Measurements from ENCODE around the gene CEND1.

Gene CEND1

DNA sequence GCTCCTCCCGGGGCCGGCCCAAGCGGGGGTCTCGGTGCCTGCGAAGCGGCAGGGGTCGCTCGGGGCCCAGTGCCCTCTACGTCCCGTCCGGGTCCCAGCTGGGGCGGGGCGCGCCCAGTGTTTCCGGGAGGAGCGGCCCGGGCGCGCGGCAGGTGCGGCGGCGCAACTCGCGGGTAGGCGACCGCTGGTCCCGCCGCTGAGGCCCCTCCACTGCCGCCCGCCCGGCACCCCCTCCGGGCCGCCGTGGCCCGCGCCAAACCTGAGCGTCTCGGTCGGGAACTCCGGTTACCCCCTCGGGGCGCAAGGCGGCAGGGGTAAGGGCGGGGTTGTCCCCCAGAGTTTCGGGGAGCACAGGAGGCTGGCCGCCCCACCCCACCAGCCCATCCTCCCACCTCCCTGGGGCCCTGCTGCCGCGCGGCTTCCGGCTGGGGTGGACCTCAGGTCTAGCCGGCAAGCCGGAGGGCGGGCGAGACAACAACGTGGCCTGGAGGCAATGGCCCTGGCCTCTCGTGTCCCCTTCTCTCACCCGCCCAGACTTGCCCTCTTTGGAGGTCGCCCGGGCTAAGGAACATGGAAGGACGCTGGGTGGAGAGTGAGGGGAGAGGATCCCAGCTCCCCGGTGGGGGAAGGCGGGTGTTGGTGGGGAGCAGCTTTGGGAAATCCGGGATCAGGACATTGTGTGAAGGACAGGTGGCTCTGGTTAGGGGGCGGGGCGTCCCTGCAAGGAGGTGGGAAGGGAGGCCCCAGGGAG, 37.4 kb upstream of the CEND1 start:
- no peak for DNase-seq (ENCODE audit: low read depth in 2 of 2)

DNA sequence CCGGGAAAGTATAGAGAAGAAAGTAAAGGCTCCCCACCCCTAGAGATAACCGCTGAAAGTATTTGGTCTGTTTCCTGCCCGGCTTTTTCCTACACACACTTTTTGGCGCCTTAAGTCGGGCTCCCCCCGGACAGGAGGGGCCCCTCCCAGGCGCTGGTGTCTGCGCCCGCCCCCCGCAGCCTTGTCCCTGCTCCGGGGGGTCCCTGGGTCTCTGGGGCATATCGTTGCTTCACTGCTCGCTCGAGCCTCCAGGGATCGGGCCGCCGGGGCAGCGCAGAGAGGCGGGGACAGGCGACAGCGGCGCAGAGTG, 36.9 kb upstream of the CEND1 start:
- DNase-seq (ENCODE audit: low read depth in 2 of 2): no peak

DNA sequence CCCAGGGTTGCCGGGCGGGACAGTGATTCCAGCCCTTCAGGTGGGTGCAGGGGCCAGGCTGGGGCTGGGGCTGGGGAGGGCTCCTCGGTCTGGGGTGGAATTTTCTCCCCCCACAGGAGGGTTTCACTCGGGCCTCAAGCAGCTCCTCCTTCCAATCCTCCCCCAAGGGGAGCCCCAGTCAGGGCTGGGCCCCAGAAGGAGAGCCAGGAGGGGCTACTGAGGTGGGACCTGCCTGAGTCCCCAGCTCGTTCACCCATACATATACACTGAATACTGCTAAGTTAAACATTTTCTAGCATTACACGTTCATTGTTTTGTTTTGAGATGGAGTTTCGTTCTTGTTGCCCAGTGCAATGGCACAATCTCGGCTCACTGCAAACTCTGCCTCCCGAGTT, 36.3 kb upstream of the CEND1 start:
- no peak for DNase-seq (ENCODE audit: low read depth in 2 of 2)

DNA sequence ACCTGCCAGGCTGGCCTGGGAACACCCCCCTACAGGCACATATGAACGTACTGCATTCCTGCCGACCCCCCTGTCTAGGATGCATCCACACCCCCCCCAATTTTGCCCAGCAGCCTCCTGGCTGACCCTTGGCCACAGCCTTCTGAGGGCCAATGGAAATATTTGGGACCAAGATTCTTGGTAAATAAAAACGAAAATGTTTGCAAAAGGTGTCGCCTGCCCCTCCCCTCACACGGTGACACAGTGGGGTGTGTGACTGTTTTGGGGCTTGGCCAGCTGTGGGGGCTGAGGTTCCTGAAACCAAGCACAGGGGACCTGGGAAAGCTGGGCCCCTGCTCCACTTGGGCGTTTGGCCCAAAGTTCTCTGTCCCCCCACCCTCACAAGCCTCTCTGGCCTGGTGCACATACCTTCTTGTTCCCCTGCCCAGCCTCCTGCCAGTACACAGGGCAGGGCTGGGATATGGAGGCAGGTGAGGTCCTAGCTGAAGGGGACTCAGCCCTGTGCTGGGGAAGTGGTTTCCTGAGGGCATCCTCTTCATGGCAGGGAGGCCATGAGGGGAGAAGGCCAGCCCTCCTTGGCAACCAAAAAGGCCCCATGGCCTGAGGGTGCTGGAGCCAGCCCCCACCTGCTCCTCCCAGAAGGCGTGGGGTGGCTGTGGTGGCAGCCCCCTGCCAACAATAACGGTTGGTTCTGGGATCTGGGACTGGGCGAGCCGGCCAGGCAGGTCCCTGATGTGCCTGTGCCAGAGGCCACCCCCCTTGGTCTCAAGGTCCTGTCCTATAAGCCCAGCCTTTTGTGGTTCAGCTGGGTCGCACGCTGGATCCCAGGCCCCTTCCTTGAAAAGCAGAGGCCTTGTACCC, 35.7 kb upstream of the CEND1 start:
- no peak for DNase-seq (ENCODE audit: low read depth in 2 of 2)

DNA sequence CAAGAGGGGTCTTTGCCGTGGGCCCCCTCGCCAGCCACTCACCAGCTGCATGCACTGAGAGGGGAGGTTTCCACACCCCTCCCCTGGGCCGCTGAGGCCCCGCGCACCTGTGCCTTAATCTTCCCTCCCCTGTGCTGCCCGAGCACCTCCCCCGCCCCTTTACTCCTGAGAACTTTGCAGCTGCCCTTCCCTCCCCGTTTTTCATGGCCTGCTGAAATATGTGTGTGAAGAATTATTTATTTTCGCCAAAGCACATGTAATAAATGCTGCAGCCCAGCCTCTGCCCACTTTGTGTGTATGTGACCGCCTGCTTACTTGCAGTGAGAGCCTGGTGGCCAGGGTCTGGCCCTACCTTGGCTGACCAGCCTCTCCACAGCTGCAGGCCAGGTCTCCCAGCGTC, 35.1 kb upstream of the CEND1 start:
- DNase-seq (ENCODE audit: low read depth in 2 of 2): no peak

DNA sequence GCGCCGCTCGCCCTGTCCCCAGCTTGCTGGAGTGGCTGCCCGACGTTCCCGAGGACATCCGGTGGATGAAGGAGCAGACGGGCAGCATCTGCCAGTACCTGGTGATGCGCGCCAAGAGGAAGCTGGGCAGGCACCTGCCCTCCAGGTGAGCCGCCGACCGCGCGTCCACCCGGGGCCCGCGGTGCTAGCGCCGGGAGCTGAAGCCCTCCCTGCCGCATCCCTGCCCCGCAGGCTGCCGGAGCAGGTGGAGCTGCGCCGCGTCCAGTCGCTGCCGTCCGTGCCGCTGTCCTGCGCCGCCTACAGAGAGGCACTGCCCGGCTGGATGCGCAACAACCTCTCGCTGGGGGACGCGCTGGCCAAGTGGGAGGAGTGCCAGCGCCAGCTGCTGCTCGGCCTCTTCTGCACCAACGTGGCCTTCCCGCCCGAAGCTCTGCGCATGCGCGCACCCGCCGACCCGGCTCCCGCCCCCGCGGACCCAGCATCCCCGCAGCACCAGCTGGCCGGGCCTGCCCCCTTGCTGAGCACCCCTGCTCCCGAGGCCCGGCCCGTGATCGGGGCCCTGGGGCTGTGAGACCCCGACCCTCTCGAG, 34.5 kb upstream of the CEND1 start:
- no peak for DNase-seq (ENCODE audit: low read depth in 2 of 2)

DNA sequence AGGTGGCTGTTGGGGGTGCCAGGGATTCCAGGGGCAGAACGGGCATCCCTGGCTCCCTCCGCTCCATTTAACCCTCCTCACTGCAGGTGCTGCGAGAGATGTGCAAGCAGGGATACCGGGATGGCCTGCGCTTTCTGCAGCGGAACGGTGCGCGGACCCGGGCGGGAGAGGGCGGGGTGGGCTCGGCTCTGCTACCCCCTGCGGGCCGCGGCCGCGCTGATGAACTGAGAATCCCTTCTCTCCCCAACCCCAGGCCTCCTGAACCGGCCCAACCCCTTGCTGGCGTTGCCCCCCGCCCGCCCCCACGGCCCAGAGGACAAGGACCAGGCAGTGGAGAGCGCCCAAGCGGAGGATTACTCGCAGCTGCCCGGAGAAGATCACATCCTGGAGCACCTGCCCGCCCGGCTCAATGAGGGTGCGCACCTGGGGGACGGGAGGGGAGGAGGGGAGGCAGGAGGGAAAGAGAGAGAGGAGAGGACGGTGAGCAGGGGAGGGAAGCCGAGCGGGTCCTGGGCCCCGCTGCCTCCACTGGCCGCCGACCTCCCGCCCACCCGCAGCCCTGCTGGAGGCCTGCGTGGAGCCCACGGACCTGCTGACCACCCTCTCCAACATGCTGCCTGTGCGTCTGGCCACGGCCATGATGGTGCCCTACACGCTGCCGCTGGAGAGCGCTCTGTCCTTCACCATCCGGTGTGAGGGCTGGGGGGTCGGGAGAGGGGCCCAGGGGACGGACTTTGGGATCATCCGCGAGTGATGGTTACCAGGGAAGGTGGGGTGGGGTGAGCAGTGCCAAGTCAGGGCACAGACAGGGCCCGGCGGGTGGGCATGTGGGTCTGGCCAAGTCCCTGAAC, 33.8 kb upstream of the CEND1 start:
- DNase-seq (ENCODE audit: low read depth in 2 of 2): no peak

DNA sequence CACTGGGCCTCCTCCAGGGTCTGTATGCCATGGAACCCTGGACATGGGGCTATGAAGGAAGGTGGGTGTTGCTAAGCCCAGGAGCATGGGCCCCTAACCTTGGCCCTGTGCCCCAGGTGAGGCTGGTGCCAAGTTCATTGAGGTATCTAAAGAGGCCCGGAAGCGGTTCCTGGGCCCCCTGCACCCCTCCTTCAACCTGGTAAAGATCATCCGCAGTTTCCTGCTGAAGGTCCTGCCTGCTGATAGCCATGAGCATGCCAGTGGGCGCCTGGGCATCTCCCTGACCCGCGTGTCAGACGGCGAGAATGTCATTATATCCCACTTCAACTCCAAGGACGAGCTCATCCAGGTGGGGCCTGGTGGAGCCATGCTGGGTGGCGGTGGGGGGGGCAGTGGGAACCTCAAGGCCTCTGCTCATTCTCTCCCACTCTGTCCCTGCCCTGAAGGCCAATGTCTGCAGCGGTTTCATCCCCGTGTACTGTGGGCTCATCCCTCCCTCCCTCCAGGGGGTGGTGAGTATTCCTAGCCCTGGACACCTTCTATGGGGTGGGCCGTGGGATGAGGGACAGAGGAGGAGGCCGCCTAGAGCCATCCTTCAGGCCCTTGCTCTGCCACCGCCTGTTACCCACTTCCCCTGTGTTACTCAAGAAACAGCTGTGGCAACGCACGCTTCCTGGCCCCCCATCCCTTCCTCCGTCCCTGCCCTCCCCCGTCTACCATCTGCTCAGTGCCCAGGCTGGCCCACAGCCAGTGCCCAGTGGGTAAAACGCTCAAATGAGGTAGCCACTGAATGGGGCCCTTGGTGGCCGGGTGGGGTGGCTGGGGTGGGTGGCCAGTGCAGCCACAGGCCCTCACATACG, 31.9 kb upstream of the CEND1 start:
- no peak for DNase-seq (ENCODE audit: low read depth in 2 of 2)

DNA sequence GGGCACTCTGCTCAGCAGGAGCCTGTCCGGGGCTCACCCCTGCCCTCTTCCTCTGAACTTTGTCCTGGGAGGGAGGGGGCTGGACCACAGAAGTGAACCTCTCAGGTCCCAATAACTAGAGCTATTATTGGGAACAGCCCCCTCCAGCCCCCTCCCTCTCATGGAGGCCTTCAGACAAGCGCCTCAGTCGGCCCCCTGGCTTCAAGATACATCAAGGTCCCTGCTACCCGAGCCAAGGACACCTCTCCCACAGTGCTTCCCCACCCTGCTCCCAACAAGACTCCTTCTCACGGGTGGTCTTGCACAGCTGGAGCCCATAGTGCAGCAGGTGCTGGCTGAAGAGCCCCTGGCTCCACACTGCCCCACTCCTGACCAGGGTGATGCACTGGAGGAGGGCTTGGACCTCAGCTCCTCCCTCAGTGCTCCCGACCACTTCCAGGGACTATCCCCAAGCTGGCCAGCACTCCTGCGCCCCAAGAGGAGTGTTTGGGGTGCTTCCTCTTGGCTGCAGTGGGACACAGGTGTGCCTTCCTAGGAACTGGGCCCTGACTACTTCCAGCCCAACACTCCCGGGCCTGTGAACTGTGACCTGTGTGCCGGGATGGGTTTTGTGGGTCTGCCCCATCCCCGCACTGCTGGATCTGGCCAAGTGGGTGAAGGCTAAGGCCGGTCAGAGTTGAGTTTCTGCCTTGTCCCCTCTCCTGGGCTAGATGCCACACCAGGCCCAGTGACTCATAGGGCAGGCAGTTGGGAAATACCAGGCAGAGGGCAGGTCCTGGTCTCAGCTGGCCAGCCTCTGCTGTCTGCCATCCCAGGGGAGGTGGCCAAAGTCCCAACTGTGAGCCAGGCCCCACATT, 31.0 kb upstream of the CEND1 start:
- DNase-seq (ENCODE audit: low read depth in 2 of 2): no peak

DNA sequence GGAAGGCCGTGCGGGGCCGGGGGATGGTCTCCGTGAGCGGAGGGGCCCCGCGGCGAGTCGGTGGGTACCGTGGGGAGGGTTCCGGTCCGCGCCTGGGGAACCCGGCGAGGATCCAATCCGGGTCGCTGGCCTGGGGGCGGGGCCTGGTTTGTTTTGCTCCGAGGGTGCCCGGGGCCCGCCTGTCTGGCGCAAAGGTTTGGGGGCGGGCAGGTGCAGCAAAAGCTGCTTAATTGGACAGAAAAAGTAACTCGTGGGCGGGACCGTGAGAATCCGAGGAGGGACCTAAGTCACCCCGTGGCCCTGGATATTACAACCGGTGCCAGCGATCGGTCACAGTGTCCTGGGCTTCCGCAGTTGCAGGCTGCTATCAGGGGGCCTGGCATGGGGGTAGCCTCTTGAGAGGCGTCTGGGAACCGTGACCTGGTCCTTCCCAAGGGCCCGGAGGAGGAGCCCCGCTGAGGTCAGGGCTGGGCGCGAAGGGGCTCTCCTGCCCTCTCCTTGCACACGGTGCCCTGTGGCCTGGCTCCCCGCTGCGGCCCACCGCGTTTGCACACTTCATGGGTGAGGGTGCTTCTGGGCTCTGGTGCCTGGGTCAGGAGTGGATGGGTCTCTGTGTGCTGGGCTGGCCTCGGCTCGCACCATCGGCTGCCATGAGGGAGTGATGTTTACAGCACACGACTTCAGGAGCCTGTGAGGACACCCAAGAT, 30.2 kb upstream of the CEND1 start:
- peak; percentile 85 to 88 for DNase-seq (ENCODE audit: low read depth in 2 of 2)

DNA sequence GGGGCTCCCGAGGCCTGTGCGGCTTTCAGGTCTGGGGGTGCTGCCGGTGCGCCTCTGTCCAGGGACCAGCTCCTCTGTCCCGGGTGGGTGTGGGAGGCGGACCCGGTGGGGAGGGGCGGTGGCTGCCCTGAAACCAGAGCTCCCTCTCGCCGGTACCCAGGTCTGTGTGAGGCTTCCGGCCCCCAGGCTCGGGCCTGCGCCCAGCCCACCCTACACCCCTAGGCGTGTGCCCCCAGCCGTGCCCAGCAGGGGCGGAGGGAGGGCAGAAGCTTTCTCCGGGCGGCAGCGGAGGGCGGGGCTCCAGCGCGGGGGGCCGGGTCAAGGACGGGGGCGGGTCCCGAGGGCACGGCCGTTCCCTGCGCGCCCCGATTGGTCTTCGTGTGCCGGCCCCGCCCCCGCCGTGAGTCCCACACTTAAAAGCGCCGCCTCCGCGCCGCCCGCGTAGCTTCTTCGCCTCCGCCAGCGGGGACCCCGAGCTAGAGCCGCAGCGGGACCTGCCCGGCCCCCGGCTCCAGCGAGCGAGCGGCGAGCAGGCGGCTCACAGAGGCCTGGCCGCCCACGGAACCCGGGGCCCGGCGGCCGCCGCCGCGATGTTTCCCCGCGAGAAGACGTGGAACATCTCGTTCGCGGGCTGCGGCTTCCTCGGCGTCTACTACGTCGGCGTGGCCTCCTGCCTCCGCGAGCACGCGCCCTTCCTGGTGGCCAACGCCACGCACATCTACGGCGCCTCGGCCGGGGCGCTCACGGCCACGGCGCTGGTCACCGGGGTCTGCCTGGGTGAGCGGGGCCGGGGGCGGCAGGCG, 29.4 kb upstream of the CEND1 start:
- DNase-seq (ENCODE audit: low read depth in 2 of 2): peak; percentile 81 to 84

DNA sequence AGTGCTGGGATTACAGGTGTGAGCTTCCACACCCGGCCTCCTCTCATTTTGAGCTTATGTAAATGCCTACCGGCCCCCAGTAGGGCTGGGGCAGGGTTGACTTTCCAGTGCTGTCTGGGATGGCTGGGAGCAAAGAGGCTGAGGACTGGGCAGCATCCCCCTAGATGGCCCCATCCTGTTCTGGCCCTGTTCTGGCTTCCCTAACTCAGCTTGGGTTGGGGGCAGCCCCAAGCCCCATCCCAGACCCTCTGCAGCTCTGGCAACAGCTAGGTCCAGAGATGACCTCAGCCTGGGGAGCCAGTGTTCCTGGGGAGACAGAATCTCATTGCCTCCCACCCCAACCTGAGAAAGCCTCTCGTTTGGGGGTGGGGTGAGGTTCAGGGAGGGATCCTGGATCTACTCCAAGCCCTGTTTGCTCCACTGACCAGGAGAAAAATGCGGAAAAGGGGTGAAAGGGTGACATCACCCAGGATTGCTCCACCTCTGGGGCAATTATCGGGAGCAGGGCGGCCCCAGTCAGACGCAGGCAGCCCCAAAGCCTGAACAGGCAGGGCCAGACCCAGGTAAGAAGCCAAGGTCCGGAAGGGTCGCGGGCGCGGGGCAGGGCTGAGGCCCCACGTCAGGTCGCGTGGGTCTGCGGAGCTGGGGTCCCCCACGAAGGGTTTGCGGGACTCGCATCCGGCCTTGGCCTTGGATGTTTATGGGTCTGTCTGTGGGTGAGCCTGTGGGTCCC, 28.7 kb upstream of the CEND1 start, which contains the start of gene PNPLA2:
Gene PNPLA2, plus strand, starts transcription at position 519 of the 733 bp plus-strand sequence. CDS start 805 bp downstream, outside the sequence.
- DNase-seq (ENCODE audit: low read depth in 2 of 2): no peak

DNA sequence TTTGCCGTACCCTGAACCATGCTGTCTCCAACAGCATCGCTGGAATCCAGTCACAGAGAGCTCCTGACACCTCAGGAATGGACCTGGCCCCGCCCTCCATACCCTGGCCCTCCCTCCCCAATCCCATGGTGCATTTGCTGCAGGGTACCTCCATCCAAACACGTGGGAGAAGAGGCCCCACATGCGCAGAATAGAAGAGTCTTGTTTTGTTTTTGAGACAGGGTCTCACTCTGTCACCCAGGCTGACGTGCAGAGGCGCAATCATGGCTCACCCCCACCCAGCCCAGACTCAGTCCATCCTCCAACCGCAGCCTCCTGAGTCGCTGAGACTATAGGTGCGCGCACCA, 26.5 kb upstream of the CEND1 start:
- no peak for DNase-seq (ENCODE audit: low read depth in 2 of 2)

DNA sequence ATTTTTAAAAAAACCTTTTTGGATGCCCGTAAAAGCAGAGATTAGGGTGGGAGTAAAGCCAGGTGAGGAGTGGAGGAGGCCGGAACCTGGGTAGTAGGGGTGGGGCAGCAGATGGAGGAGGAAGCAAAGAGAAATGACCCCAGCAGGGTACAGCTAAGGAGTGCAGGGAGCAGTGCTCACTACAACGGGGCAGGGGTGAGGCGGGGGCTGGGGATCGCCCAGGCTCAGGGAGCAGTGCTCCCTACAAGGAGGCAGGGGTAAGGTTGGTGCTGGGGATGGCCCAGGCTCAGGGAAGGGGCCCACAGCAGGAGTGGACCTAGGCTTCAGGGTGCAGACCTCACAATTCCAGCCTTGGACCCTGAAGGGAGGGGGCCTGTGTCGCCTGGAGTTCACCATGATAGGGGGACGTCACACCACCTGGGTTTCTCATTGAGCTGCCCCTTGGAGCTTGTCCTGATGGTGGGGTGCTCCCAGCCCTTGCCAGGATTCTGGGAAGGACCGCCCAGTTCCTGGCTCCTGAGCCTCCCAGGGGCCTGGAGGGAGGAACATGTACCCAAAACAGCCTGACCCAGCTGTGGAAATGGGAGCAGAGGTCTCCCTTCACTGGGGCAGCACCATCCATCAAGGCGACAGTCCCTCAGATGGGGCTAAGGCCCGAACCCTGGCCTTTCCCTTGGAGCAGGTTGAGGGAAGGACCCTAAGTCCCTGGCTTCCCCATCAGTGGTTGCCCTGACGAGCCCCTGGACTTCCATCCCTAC, 26.0 kb upstream of the CEND1 start:
- DNase-seq (ENCODE audit: low read depth in 2 of 2): no peak

DNA sequence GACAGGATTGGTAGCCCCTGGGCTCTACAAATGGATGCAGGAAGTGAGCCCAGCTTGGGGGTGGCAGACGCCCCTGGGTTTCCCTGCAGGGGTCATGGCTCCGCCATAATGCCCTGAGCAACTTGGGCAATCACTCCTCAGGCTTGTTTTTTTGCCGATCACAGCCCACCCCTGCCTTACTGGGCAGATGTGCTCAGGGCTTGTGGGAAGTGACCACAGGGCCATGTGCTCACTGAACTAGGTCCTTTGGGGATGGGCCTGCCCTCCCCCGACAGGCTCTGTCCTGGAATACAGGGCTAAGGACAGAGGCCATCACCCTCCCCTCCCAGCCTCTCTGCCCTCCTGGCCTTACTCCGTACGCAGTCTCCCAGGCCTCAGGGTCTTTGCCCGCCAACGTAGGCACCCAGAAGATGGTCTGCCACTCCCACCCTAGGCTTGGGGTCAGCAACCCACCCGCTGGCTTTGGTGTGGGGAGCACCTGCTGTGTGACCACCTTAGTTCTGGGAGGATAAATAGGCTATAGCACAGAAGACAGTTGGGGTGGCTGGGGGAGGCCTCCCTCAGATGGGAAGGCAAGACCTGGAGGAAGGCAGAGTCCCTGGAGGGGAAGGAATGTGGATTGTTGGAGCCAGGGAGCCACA, 23.7 kb upstream of the CEND1 start:
- no peak for DNase-seq (ENCODE audit: low read depth in 2 of 2)

DNA sequence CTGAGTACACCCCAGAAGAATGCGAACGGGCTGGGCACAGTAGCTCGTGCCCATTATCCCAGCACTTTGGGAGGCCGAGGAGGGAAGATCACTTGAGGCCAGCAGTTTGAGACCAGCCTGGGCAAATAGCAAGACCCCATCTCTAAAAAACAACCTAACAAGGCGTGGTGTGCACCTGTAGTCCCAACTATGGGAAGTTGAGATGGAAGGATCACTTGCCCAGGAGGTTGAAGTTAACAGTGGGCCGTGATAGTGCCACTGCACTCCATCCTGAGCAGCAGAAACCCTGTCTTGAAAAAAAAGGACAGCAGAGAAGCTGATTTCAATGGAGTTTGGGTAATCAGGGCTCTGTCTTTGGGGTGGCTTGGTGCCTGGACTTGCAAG, 23.2 kb upstream of the CEND1 start:
- no peak for DNase-seq (ENCODE audit: low read depth in 2 of 2)

DNA sequence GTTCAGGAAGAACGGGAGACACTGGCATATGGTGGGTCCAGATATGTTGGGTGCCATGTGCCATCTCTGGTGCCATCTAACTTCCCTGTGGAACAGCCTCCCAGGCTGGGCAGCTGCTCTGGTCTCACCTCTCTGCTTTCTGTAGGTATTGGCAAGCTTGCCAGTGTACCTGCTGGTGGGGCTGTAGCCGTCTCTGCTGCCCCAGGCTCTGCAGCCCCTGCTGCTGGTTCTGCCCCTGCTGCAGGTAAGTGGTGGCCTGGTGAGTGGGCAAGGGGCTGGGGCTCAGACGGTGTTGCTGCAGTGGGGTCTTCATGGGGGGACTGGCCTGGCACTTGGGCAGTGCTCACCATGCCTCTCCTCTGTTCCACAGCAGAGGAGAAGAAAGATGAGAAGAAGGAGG, 22.5 kb upstream of the CEND1 start:
- no peak for DNase-seq (ENCODE audit: low read depth in 2 of 2)

All from activated CD8-positive, alpha-beta memory T cell treated with anti-CD3 and anti-CD28 coated beads for 4 hours (primary cell).